NCI-H1105 (cell line): ENCODE measurements around the gene JMY.
A peak's percentile ranks its signal among the peaks of the same experiment; 100 is the strongest.
"Not testable (repeated sequence)": the region's sequence is repeated elsewhere in the genome, so short reads cannot be mapped to it uniquely, and the experiment has no call there.

Experiments used
- DNase-seq: peaks from one replicate; lab custom pipeline; 2025; lab: John Stamatoyannopoulos, UW

The JMY gene

GRCh38 chr5:79236970-79237739 is 1.2 kb downstream of the JMY start:
- peak; percentile 30 for DNase-seq

GRCh38 chr5:79237740-79238560 is 2.0 kb downstream of the JMY start:
- DNase-seq = peak; percentile 30

- DNase-seq = no peak
Measured at GRCh38 chr5:79240561-79240960, 4.6 kb downstream of the JMY start.

- DNase-seq = no peak
Measured at GRCh38 chr5:79241535-79241979, 5.6 kb downstream of the JMY start.

- no peak for DNase-seq
Measured at GRCh38 chr5:79242242-79243039, 6.5 kb downstream of the JMY start.

- no peak for DNase-seq
Measured at GRCh38 chr5:79243224-79243623, 7.3 kb downstream of the JMY start.

GRCh38 chr5:79254067-79254466 is 18.1 kb downstream of the JMY start:
- not testable (repeated sequence) for DNase-seq

- DNase-seq = no peak
Measured at GRCh38 chr5:79255786-79256557, 20.0 kb downstream of the JMY start.

GRCh38 chr5:79256563-79256962 is 20.6 kb downstream of the JMY start:
- no peak for DNase-seq

- DNase-seq = no peak
Measured at GRCh38 chr5:79257314-79257713, 21.4 kb downstream of the JMY start.

- no peak for DNase-seq
Measured at GRCh38 chr5:79258801-79259200, 22.9 kb downstream of the JMY start.

- DNase-seq = no peak
Measured at GRCh38 chr5:79259383-79259782, 23.5 kb downstream of the JMY start.

- no peak for DNase-seq
Measured at GRCh38 chr5:79259810-79260209, 23.9 kb downstream of the JMY start.

- no peak for DNase-seq
Measured at GRCh38 chr5:79261897-79262296, 26.0 kb downstream of the JMY start.

GRCh38 chr5:79263290-79263689 is 27.4 kb downstream of the JMY start:
- no peak for DNase-seq

GRCh38 chr5:79267180-79267579 is 31.2 kb downstream of the JMY start:
- no peak for DNase-seq

- no peak for DNase-seq
Measured at GRCh38 chr5:79269733-79270166, 33.8 kb downstream of the JMY start.

GRCh38 chr5:79273341-79273740 is 37.4 kb downstream of the JMY start:
- DNase-seq = no peak

- DNase-seq = no peak
Measured at GRCh38 chr5:79284846-79285245, 48.9 kb downstream of the JMY start.

GRCh38 chr5:79285285-79285684 is 49.4 kb downstream of the JMY start:
- DNase-seq = no peak

GRCh38 chr5:79285833-79286232 is 49.9 kb downstream of the JMY start:
- no peak for DNase-seq

GRCh38 chr5:79287380-79287779 is 51.4 kb downstream of the JMY start:
- DNase-seq = no peak
